Parathyroid adenoma (tissue), 2 donors: Measurements from ENCODE around the gene TMEM271.

Experiments
- H2AFZ ChIP-seq: fragments of 300-600 bp; sonication (generic); one replicate; pipeline ENCODE4 v1.7.0; 2017; ENCODE audit warnings: antibody characterized with exemption, mild to moderate bottlenecking
- H3K27ac ChIP-seq: fragments of 300-600 bp; sonication (generic); one replicate; pipeline ENCODE4 v1.7.0; 2017
- H3K27me3 ChIP-seq: fragments of 300-600 bp; sonication (generic); one replicate; pipeline ENCODE4 v1.7.0; 2017; ENCODE audit warnings: low read length; ENCODE audit not compliant: control insufficient read depth, insufficient read depth
- H3K36me3 ChIP-seq: fragments of 300-600 bp; sonication (generic); one replicate; pipeline ENCODE4 v1.7.0; 2017; ENCODE audit warnings: low read length; ENCODE audit not compliant: control insufficient read depth, insufficient read depth
- H3K4me1 ChIP-seq: fragments of 300-600 bp; sonication (generic); one replicate; pipeline ENCODE4 v1.7.0; 2017; ENCODE audit warnings: control low read depth
- H3K4me2 ChIP-seq: fragments of 300-600 bp; sonication (generic); one replicate; pipeline ENCODE4 v1.7.0; 2017; ENCODE audit warnings: low read length
- H3K4me3 ChIP-seq: fragments of 300-600 bp; sonication (generic); one replicate; pipeline ENCODE4 v1.7.0; 2017; ENCODE audit warnings: low read depth, low read length
- H3K79me2 ChIP-seq: fragments of 300-600 bp; sonication (generic); one replicate; pipeline ENCODE4 v1.7.0; 2017; ENCODE audit warnings: control low read depth
- H3K9ac ChIP-seq: fragments of 300-600 bp; sonication (generic); one replicate; pipeline ENCODE4 v1.7.0; 2017; ENCODE audit warnings: mild to moderate bottlenecking
- H3K9me3 ChIP-seq: fragments of 300-600 bp; sonication (generic); one replicate; pipeline ENCODE4 v1.7.0; 2017; ENCODE audit warnings: low read length; ENCODE audit not compliant: control insufficient read depth
- TF ChIP-seq, protein P1 (sequence below): fragments of 300-600 bp; sonication (generic); IDR thresholded peaks from one replicate; pipeline ENCODE4 v1.7.0; 2017; ENCODE audit warnings: antibody characterized with exemption, mild to moderate bottlenecking
- donor health status: primary hyperparathyroidism.

Gene TMEM271

DNA sequence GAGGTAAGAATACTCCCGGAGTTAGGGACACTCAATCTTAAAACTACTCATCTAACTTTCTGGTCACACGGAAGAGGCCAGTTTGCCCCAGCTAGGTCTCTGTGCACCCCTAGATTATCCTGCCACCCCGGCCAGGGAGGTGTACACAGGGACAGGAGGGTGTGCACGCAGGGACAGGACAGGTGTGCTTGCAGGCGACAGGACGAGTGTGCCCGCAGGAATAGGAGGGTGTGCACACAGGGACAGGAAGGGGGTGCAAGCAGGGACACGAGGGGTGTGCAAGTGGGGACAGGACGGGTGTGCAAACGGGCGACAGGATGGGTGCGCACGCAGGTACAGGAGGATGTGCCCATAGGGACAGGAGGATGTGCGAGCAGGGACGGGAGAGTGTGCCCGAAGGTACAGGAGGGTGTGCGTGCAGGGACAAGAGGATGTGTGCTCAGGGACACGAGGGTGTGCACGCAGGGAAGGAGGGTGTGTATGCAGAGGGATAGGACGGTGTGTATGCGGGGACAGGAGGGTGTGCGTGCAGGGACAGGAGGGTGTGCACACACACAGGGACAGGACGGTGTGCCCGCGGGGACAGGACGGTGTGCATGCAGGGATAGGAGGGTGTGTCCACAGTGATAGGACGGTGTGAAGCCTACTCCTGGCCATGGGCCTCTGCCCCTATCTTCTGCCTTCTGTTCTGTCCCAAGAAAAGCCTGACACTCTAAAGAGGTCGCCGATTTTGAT lies 4.1 kb downstream of the TMEM271 start:
- no peaks in the 10 kb centered on the region for H3K4me1 ChIP-seq
- H3K36me3 ChIP-seq = no peaks in the 10 kb centered on the region
- TF ChIP-seq, protein P1, sequence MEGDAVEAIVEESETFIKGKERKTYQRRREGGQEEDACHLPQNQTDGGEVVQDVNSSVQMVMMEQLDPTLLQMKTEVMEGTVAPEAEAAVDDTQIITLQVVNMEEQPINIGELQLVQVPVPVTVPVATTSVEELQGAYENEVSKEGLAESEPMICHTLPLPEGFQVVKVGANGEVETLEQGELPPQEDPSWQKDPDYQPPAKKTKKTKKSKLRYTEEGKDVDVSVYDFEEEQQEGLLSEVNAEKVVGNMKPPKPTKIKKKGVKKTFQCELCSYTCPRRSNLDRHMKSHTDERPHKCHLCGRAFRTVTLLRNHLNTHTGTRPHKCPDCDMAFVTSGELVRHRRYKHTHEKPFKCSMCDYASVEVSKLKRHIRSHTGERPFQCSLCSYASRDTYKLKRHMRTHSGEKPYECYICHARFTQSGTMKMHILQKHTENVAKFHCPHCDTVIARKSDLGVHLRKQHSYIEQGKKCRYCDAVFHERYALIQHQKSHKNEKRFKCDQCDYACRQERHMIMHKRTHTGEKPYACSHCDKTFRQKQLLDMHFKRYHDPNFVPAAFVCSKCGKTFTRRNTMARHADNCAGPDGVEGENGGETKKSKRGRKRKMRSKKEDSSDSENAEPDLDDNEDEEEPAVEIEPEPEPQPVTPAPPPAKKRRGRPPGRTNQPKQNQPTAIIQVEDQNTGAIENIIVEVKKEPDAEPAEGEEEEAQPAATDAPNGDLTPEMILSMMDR = no peak
- H3K27me3 ChIP-seq = peaks cover 6% of the 10 kb centered on the region
- H3K27ac ChIP-seq = no peak overlapping the region
- no peaks in the 10 kb centered on the region for H3K79me2 ChIP-seq
- no peaks in the 10 kb centered on the region for H3K9me3 ChIP-seq
- H3K4me2 ChIP-seq = no peak overlapping the region
- H3K9ac ChIP-seq = no peak overlapping the region
- no peak overlapping the region for H2AFZ ChIP-seq
- H3K4me3 ChIP-seq = no peak overlapping the region

DNA sequence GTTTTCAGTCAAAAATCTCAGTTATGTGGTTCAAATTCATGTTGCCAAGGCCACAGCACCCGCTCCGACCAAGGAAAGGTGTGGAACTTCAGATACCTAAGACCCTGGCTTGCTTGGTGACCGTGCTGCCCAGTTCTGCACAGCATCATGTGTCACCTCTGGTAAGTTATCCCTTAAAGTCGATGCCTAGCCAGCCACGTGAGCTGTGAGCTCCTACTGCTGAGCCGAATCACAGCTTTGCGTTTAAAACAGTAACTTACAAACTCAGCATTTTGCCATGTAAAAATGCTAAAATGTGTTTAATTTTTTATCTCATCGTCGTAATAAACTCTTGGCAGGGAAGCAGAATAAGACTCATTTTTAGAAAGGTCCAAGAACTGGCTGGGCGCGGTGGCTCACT lies 5.3 kb downstream of the TMEM271 start:
- H3K36me3 ChIP-seq = no peaks in the 10 kb centered on the region
- H3K27me3 ChIP-seq = peaks cover 3% of the 10 kb centered on the region
- H3K27ac ChIP-seq = no peak overlapping the region
- H3K4me1 ChIP-seq = no peaks in the 10 kb centered on the region
- H3K4me2 ChIP-seq = no peak overlapping the region
- H3K79me2 ChIP-seq = no peaks in the 10 kb centered on the region
- no peaks in the 10 kb centered on the region for H3K9me3 ChIP-seq
- no peak overlapping the region for H3K9ac ChIP-seq
- TF ChIP-seq, protein P1 = no peak
- no peak overlapping the region for H2AFZ ChIP-seq
- H3K4me3 ChIP-seq = no peak overlapping the region

DNA sequence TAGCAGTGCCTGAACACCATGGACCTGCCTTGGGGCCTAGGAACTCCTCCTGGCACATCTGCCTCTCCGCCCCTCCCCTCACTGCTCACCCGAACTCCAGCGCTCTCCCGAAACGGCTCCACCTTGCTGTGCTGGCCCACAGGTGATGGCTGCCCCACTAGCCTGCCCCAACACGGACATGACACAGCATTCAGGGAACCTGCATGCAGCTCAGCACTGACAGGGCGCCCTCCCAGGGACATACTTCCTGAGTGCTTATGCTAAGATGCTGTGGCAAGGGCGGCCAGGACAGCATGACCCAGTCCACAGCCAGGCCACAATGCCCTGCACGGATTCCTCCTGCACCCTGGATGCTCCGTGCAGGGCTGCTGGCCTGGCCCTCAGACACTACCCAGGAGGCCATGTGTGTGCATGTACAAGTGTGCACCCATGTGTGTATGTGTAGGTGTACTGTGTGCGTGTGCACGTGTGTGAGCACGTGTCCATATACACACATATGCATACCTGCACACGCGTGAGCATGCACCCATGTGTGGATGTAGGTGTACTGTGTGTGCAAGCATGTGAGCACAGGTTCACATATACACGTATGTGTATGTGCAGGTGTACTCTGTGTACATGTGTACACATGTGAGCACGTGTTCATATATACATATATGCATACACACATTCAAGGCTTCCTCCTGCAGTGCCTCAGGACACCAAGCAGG lies 6.0 kb downstream of the TMEM271 start:
- no peaks in the 10 kb centered on the region for H3K79me2 ChIP-seq
- no peak overlapping the region for H3K27ac ChIP-seq
- peaks cover 3% of the 10 kb centered on the region for H3K27me3 ChIP-seq
- H3K9ac ChIP-seq = no peak overlapping the region
- H3K9me3 ChIP-seq = no peaks in the 10 kb centered on the region
- H3K36me3 ChIP-seq = no peaks in the 10 kb centered on the region
- H3K4me2 ChIP-seq = no peak overlapping the region
- no peak overlapping the region for H3K4me3 ChIP-seq
- H2AFZ ChIP-seq = no peak overlapping the region
- H3K4me1 ChIP-seq = no peaks in the 10 kb centered on the region
- TF ChIP-seq, protein P1 = no peak

DNA sequence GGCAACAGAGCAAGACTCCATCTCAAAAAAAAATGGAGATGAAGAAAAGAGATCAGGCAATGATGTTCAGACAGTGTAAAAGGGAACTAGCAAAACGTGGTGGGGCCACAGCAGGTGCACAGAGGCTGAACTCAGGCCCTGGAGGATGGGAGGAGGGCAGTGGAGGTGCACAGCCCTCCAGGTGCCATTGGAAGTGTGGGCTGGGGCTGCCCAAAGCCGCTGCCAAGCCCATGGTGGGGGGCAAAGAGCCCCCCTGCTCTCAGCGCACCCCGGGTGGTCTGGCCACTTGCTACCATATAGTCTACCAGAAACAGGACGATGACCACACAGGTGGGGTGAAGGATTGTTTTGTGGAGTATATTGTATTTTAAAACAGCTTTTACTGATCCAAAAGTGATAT lies 7.1 kb downstream of the TMEM271 start:
- Histone ChIP-seq H3K4me2 (no peak overlapping the region), H3K79me2 (no peaks in the 10 kb centered on the region), H3K27ac (no peak overlapping the region), H3K4me3 (no peak overlapping the region), H3K4me1 (no peaks in the 10 kb centered on the region), H2AFZ (no peak overlapping the region), H3K36me3 (no peaks in the 10 kb centered on the region), H3K9me3 (no peaks in the 10 kb centered on the region), H3K9ac (no peak overlapping the region), H3K27me3 (no peaks in the 10 kb centered on the region)
- TF ChIP-seq, protein P1 = no peak

- Histone ChIP-seq H3K4me2 (no peak overlapping the region), H3K4me1 (no peaks in the 10 kb centered on the region), H3K27me3 (no peaks in the 10 kb centered on the region), H3K36me3 (no peaks in the 10 kb centered on the region), H3K79me2 (no peaks in the 10 kb centered on the region), H3K9me3 (no peaks in the 10 kb centered on the region), H2AFZ (no peak overlapping the region), H3K4me3 (no peak overlapping the region), H3K27ac (no peak overlapping the region), H3K9ac (no peak overlapping the region)
- TF ChIP-seq, protein P1 = no peak
Observed at GRCh38 chr4:568351-568652, 7.8 kb downstream of the TMEM271 start.
